Psoas muscle (tissue), 8 donors: ENCODE results near the gene HS6ST3. TPM values are rescaled to one million over a fixed set of nuclear protein-coding genes. Genes with fewer than 3 reads are reported as not detected.

Experiments used
- ATAC-seq, 4 donors: fragments of 200-7000 bp; cut with Tn5 transposase; one replicate each; pipeline ENCODE4 v1.9.1; 2020; ENCODE audit warnings: moderate library complexity in 3 of 4, mild to moderate bottlenecking in 2 of 4
- DNase-seq, 2 donors: peaks; one replicate each; pipeline ENCODE4 v3.0.0-alpha.2; 2020
- H3K27ac ChIP-seq: fragments of 200-600 bp; one replicate; pipeline ENCODE4 v1.8.0; 2022
- H3K27me3 ChIP-seq, 3 donors: fragments of 200-600 bp in 1 of 3; one replicate each; pipeline versions ENCODE4 v1.6.1 to v1.8.0; 2013 to 2022; ENCODE audit warnings: low read length in 2 of 3, mild to moderate bottlenecking in 2 of 3, moderate library complexity in 1 of 3; ENCODE audit not compliant: insufficient read depth in 3 of 3
- H3K36me3 ChIP-seq, 2 donors: fragments of 200-600 bp in 1 of 2; one replicate each; pipeline versions ENCODE4 v1.6.1 to v1.8.0; 2013 to 2022; ENCODE audit warnings: low read depth in 1 of 2, mild to moderate bottlenecking in 1 of 2, moderate library complexity in 1 of 2; ENCODE audit not compliant: insufficient read depth in 1 of 2
- H3K4me1 ChIP-seq: fragments of 200-600 bp; one replicate; pipeline ENCODE4 v1.8.0; 2022
- H3K4me3 ChIP-seq: fragments of 200-600 bp; one replicate; pipeline ENCODE4 v1.8.0; 2022; ENCODE audit warnings: mild to moderate bottlenecking
- H3K9me3 ChIP-seq: fragments of 200-600 bp; one replicate; pipeline ENCODE4 v1.8.0; 2022
- CTCF ChIP-seq: fragments of 200-600 bp; IDR thresholded peaks from one replicate; pipeline ENCODE4 v1.8.0; 2022; ENCODE audit warnings: antibody characterized with exemption
- WGBS, 3 donors: extraction: QIAGEN DNeasy Blood & Tissue Kit; methylation state at CpG; one replicate each; pipeline versions ENCODE4 v1.1.6 to v1.1.7; 2013; 5-methylcytosine and 5-hydroxymethylcytosine counted together
- intact Hi-C, 2 donors: fragments of 100-400 bp; cut with DNase I; formaldehyde crosslinking; loops; one replicate each; pipeline versions ENCODE4 v1.11.0 to v1.14.2; 2022
- polyA plus RNA-seq, 3 donors: library from polyadenylated mRNA; stranded (reverse); fragments of 200-250 nt; gene quantifications; one replicate each; pipeline ENCODE4 v1.2.3, GENCODE V29; 2013
- total RNA-seq, 4 donors: library from RNA; stranded (reverse); fragmentation: NEBNext Ultra II Directional in 2 of 4; extraction: Animal tissue kit (Norgen Biotek cat#: 25700) in 2 of 4; gene quantifications; one replicate each; pipeline versions ENCODE4 v1.2.1 to v1.2.4, GENCODE V29; 2021 to 2023
- donor health status: healthy with polysubstance abuse.
- donor health status: DM: no; HTN: no; CAD: no; lungs with moderate emphysema.
- donor health status: Bipolar disorder and iron deficiency.
- donor health status: healthy.
- donor health status: DM: yes; HTN: yes; CAD: no.
- donor health status: DM: no; HTN: no; CAD: no.
- donor health status: DM: no; HTN: no; CAD: no.
- donor health status: DM: yes; HTN: yes; CAD: no.

Gene HS6ST3
- total and polyA plus RNA-seq, 7 donors: 0.01 to 0.58 (median 0.10) TPM

DNA sequence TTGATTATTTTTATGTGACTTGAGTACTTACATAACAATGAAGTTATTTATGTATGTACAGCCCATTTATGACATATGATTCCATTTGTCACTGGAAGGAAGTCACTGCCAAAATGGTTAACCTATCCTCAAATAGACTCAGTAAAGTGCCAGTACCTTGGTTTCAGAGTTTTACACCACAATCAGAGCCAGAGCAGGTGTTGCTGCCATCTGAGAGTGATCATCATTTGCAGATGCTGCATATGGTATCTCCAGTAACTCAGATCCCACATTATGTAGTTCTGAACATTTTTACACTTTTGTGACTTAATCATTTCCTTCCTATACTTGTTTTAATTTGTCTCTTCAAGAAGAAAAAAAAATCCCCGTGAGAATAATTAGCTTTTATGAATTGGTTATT lies 313.3 kb downstream of the HS6ST3 start:
- Histone ChIP-seq H3K27me3 (no peaks in the 10 kb centered on the region), H3K36me3 (no peaks in the 10 kb centered on the region), H3K4me3 (no peak overlapping the region), H3K4me1 (no peaks in the 10 kb centered on the region), H3K9me3 (no peaks in the 10 kb centered on the region), H3K27ac (no peak overlapping the region)
- DNase-seq (no peak), ATAC-seq (no peak)
- no peak for TF ChIP-seq CTCF
- intact Hi-C loops: no loop called here
- 68 to 85% (median 83%) methylated on average over 1 of the region's 1 CpG for WGBS, 3 donors

DNA sequence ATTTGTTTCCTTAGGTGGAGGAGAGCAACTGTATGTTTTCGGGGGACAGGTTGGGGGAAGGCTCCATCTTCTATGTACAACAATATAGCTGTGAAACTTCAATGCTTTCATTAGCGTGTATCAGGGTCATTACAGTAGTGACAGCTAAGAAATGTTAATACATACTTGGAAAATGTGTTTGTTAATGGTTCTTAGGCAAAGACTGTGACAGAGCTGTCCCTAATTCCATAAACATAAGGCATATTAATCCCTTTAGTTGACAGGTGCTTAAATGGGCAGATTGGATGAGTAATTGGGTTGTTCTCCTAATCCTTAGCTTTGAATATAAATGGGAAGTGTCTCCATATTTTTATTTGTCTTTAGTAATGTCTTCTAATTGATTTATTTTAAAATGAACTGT lies 313.7 kb downstream of the HS6ST3 start:
- intact Hi-C loops: no loop called here
- WGBS, 3 donors: 78 to 84% (median 83%) methylated on average over 2 of the region's 2 CpGs
- Histone ChIP-seq H3K4me1 (no peaks in the 10 kb centered on the region), H3K4me3 (no peak overlapping the region), H3K36me3 (no peaks in the 10 kb centered on the region), H3K27me3 (no peaks in the 10 kb centered on the region), H3K27ac (no peak overlapping the region), H3K9me3 (no peaks in the 10 kb centered on the region)
- no peak for DNase-seq
- ATAC-seq: no peak
- TF ChIP-seq CTCF: no peak

- no peak for ATAC-seq
- Histone ChIP-seq H3K36me3 (no peaks in the 10 kb centered on the region), H3K27me3 (no peaks in the 10 kb centered on the region), H3K4me1 (no peaks in the 10 kb centered on the region), H3K27ac (no peak overlapping the region), H3K9me3 (no peaks in the 10 kb centered on the region), H3K4me3 (no peak overlapping the region)
- no peak for TF ChIP-seq CTCF
- intact Hi-C loops: no loop called here
- 37 to 81% (median 51%) methylated on average over 1 of the region's 1 CpG for WGBS, 3 donors
- DNase-seq: no peak
Measured at GRCh38 chr13:96415831-96416385, 326.0 kb downstream of the HS6ST3 start.

- no peak for DNase-seq
- Histone ChIP-seq H3K4me1 (no peaks in the 10 kb centered on the region), H3K27me3 (no peaks in the 10 kb centered on the region), H3K27ac (no peak overlapping the region), H3K4me3 (no peak overlapping the region), H3K9me3 (no peaks in the 10 kb centered on the region), H3K36me3 (no peaks in the 10 kb centered on the region)
- intact Hi-C loops: no loop called here
- ATAC-seq: no peak
- 71 to 78% (median 72%) methylated on average over 6 of the region's 6 CpGs for WGBS, 3 donors
- no peak for TF ChIP-seq CTCF
Measured at GRCh38 chr13:96417939-96418685, 328.2 kb downstream of the HS6ST3 start.

- no peak for TF ChIP-seq CTCF
Measured at GRCh38 chr13:96421314-96421713, 331.4 kb downstream of the HS6ST3 start.

More at GRCh38 chr13:96421314-96421713, 331.4 kb downstream of the HS6ST3 start:
- no peak overlapping the region for H3K27ac ChIP-seq
- H3K4me1 ChIP-seq: no peaks in the 10 kb centered on the region
- H3K27me3 ChIP-seq: no peaks in the 10 kb centered on the region
- no peaks in the 10 kb centered on the region for H3K9me3 ChIP-seq
- DNase-seq (no peak), ATAC-seq (no peak)
- intact Hi-C loops: no loop called here
- no peak overlapping the region for H3K4me3 ChIP-seq
- no peaks in the 10 kb centered on the region for H3K36me3 ChIP-seq
